K562 (cell line): ENCODE results near the gene PGGHG. TPM values are rescaled to one million over a fixed set of nuclear protein-coding genes. Genes with fewer than 3 reads are reported as not detected.

Experiments
- ATAC-seq: fragments of 200-7000 bp; cut with Tn5 transposase; 3 replicates; pipeline ENCODE4 v1.9.1; 2020; ENCODE audit warnings: moderate library complexity
- BruUV-seq: library from RNA; stranded (reverse); fragments of 400-500 nt; replicated peaks from 2 replicates; lab custom pipeline; 2021; lab: Mats Ljungman, UMichigan
- CTCF ChIA-PET: fragments of 300-600 bp; formaldehyde crosslinking; extraction: SDS; loops from one replicate; lab custom pipeline; 2021; ENCODE audit warnings: low intra/inter-chr PET ratio; lab: Yijun Ruan, JAX
- POLR2A ChIA-PET: fragments of 300-600, 350-650 bp; sonication (Branson Sonifier 250); formaldehyde crosslinking; extraction: SDS; loops from one replicate; lab custom pipeline; 2021; ENCODE audit warnings: antibody characterized with exemption, inconsistent platforms; lab: Yijun Ruan, JAX
- DNase-seq, 4 experiments: peaks; one replicate each; pipeline versions ENCODE4 v3.0.0 to v3.0.0-alpha.2; 2011 to 2018; ENCODE audit warnings: low spot score in 3 of 4, mixed read lengths in 3 of 4; ENCODE audit errors: extremely low read depth in 1 of 4
- FAIRE-seq: peaks from 2 replicates; lab custom pipeline; 2011; peaks lifted over from hg19 to GRCh38; lab: Jason Lieb, UNC
- H2AFZ ChIP-seq: 2 replicates; pipeline ENCODE4 v1.6.0; 2011; ENCODE audit warnings: low read depth, low read length, control low read depth, inconsistent platforms
- H3K27ac ChIP-seq: fragments of 200-600 bp; 3 replicates; pipeline ENCODE4 v1.8.0; 2011; ENCODE audit warnings: low read depth, mild to moderate bottlenecking, control low read depth, inconsistent platforms, low read length, moderate library complexity, mixed read lengths; ENCODE audit errors: extremely low read depth
- H3K27me3 ChIP-seq, 2 experiments: fragments of 300-600 bp in 1 of 2; 2 replicates in 1 of 2; 3 replicates in 1 of 2; pipeline versions ENCODE4 v1.6.0 to v1.8.0; 2011; ENCODE audit warnings: inconsistent platforms in 2 of 2, low read length in 2 of 2, mild to moderate bottlenecking in 1 of 2, mixed read lengths in 1 of 2, moderate library complexity in 1 of 2; ENCODE audit not compliant: control insufficient read depth in 2 of 2, insufficient read depth in 2 of 2
- H3K36me3 ChIP-seq: fragments of 300-600 bp; 3 replicates; pipeline ENCODE4 v1.8.0; 2011; ENCODE audit warnings: mild to moderate bottlenecking, low read length, inconsistent platforms; ENCODE audit not compliant: control insufficient read depth, insufficient read depth
- H3K4me1 ChIP-seq, 2 experiments: fragments of 200-600 bp in 1 of 2; replicated peaks in 1 of 2; 2 replicates in 1 of 2; 3 replicates in 1 of 2; pipeline versions ENCODE4 v1.5.1 to v1.8.0; 2011; ENCODE audit warnings: inconsistent platforms in 2 of 2, low read length in 2 of 2, mild to moderate bottlenecking in 1 of 2, mixed read lengths in 1 of 2, moderate library complexity in 1 of 2; ENCODE audit not compliant: control insufficient read depth in 2 of 2, insufficient read depth in 2 of 2
- H3K4me2 ChIP-seq: 2 replicates; pipeline ENCODE4 v1.6.1; 2011; ENCODE audit warnings: low read length, control low read depth, inconsistent platforms, mixed read lengths; ENCODE audit not compliant: insufficient read depth
- H3K4me3 ChIP-seq: fragments of 200-600 bp; sonication (generic), shearing (Covaris generic); 2 replicates; pipeline ENCODE4 v1.5.1; 2016; ENCODE audit warnings: control low read depth, inconsistent platforms
- H3K79me2 ChIP-seq: fragments of 200-600 bp; 3 replicates; pipeline ENCODE4 v1.8.0; 2011; ENCODE audit warnings: low read length, inconsistent platforms; ENCODE audit not compliant: control insufficient read depth, insufficient read depth
- H3K9ac ChIP-seq, 2 experiments: 2 replicates each; pipeline versions ENCODE4 v1.6.0 to v1.6.1; 2011; ENCODE audit warnings: low read depth in 2 of 2, low read length in 2 of 2, control low read depth in 1 of 2, inconsistent platforms in 1 of 2, mild to moderate bottlenecking in 1 of 2, mixed read lengths in 1 of 2; ENCODE audit not compliant: insufficient read depth in 1 of 2
- H3K9me1 ChIP-seq: one replicate; pipeline ENCODE4 v1.6.0; 2011; ENCODE audit warnings: inconsistent platforms, mild to moderate bottlenecking, low read length, moderate library complexity; ENCODE audit not compliant: control insufficient read depth, insufficient read depth
- H3K9me3 ChIP-seq: replicated peaks from 2 replicates; pipeline ENCODE4 v1.5.1; 2011; ENCODE audit warnings: low read depth, low read length, inconsistent platforms; ENCODE audit not compliant: control insufficient read depth, insufficient read depth
- H4K20me1 ChIP-seq: replicated peaks from 2 replicates; pipeline ENCODE4 v1.6.1; 2011; ENCODE audit warnings: low read length, inconsistent platforms, mixed read lengths; ENCODE audit not compliant: control insufficient read depth, insufficient read depth
- CBFA2T2 ChIP-seq: fragments of 450-650 bp; conservative IDR thresholded peaks from 2 replicates; pipeline ENCODE4 v1.6.1; 2017; ENCODE audit warnings: mild to moderate bottlenecking
- CCNT2 ChIP-seq: IDR thresholded peaks from 2 replicates; pipeline ENCODE4 v1.6.1; 2011; ENCODE audit warnings: borderline replicate concordance, low read depth, mild to moderate bottlenecking, moderate library complexity, mixed read lengths, low read length; ENCODE audit not compliant: insufficient read length; ENCODE audit errors: extremely low read depth
- ZC3H8 ChIP-seq: fragments of 450-650 bp; IDR thresholded peaks from 2 replicates; pipeline ENCODE4 v1.6.1; 2017
- ZNF133 ChIP-seq: fragments of 250-450 bp; sonication (Bioruptor Pico); IDR thresholded peaks from 2 replicates; pipeline ENCODE4 v1.4.0; 2020; ENCODE audit warnings: mild to moderate bottlenecking
- ZNF134 ChIP-seq: fragments of 250-450 bp; sonication (Bioruptor Pico); conservative IDR thresholded peaks from 2 replicates; pipeline ENCODE4 v1.4.0; 2020
- WGBS: fragments of 100-300 bp; shearing (Covaris generic); methylation state at CpG from one replicate; pipeline ENCODE4 v1.1.6; 2016; ENCODE audit warnings: low coverage, mixed read lengths; ENCODE audit not compliant: insufficient coverage; ENCODE audit errors: missing lambda C conversion rate; 5-methylcytosine and 5-hydroxymethylcytosine counted together
- in situ Hi-C: fragments of 300-500 bp; cut with MboI; formaldehyde crosslinking; loops from 4 replicates; pipeline ENCODE4 v1.15.0; 2018; ENCODE audit warnings: inconsistent platforms, mixed read lengths
- intact Hi-C: fragments of 100-400 bp; cut with micrococcal nuclease; formaldehyde crosslinking; loops from 2 replicates; pipeline ENCODE4 v1.14.2; 2022
- polyA plus RNA-seq, 8 experiments: library from polyadenylated mRNA; depleted of rRNA in 4 of 8; stranded (reverse) in 5 of 8; unstranded in 3 of 8; fragments of >200 nt; fragmentation: Nextera tagmentation in 2 of 8; fragmentation: Illumina TruSeq in 1 of 8; extraction: Ambion mirVana in 2 of 8; extraction: Trizol in 1 of 8; gene quantifications; 2 replicates each; pipeline versions ENCODE4 v1.2.1 to v1.2.3, GENCODE V29; 2011 to 2014; ENCODE audit warnings: inconsistent platforms in 1 of 8, missing spikeins in 1 of 8
- total RNA-seq, 7 experiments: library from RNA; depleted of rRNA in 6 of 7; stranded (reverse); fragments of >200 nt in 6 of 7; fragmentation: Illumina TruSeq in 2 of 7; extraction: Trizol in 2 of 7; gene quantifications; 2 replicates each; pipeline versions ENCODE4 v1.2.1 to v1.2.3, GENCODE V29; 2011 to 2021; ENCODE audit warnings: low replicate concordance in 1 of 7

The PGGHG gene
- total and polyA plus RNA-seq, 9 of the 15 experiments (the other 6 are each of a cell fraction or from before 2014, with no cell fraction given): 0.38 to 85.1 (median 18.1) TPM

DNA sequence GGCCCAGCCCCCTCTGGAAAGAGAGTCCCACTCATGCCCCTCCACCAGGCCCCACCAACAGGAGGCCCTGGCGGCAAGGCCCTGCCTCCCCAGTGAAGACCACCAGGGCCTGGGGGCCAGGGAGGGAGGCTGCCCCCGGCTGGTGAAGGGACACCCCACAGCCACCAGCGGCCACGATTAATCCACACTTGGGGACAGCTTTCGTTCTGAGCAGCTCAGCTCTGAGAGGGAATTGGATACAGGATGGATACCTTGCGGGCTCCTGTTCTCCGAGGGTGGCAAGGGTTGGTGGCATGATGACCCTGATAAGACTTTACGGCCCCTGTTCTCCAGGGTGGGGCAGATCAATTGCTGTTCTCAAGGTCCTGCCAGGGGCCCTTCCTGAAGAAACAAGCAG lies 17.6 kb upstream of the PGGHG start:
- no peaks in the 10 kb centered on the region for H3K36me3 ChIP-seq
- no peak overlapping the region for H2AFZ ChIP-seq
- no peak overlapping the region for H3K4me2 ChIP-seq
- 80% methylated on average over 7 of the region's 8 CpGs for WGBS
- FAIRE-seq (no peak), ATAC-seq (no peak), DNase-seq (no peak)
- H3K4me1 ChIP-seq: peaks cover 19 to 34% of the 10 kb centered on the region in 2 experiments; a peak in 4 of 5 replicates
- no peak overlapping the region for H3K27ac ChIP-seq
- POLR2A ChIA-PET: interaction anchor here (0.8 to 1.3 kb wide), 5 partner anchors 10 to 58 kb away, joined by 3 to 5 read pairs (median 4); no protein-coding TSS in a partner anchor
- no TSS peak for BruUV-seq
- H3K9me3 ChIP-seq: peaks cover 11% of the 10 kb centered on the region
- no peak overlapping the region for H3K4me3 ChIP-seq
- intact Hi-C loops (no loop called here), in situ Hi-C loops (no loop called here)
- H3K9ac ChIP-seq: no peak overlapping the region; a peak in 1 of 4 replicates
- H3K9me1 ChIP-seq: no peaks in the 10 kb centered on the region
- no peaks in the 10 kb centered on the region for H3K27me3 ChIP-seq
- CTCF ChIA-PET: no interaction called here
- no peaks in the 10 kb centered on the region for H4K20me1 ChIP-seq
- TF ChIP-seq CBFA2T2 (no peak), CCNT2 (no peak), ZNF133 (no peak), ZC3H8 (no peak), ZNF134 (CRISPR knock-in tag) (no peak)
- H3K79me2 ChIP-seq: peaks cover 10% of the 10 kb centered on the region; the same call in 1 of the 3 replicates
